NAMALWA (cell line): Measurements from ENCODE around the gene TCERG1L.
"Not testable (repeated sequence)": the region's sequence is repeated elsewhere in the genome, so short reads cannot be mapped to it uniquely, and the experiment has no call there.

ENCODE experiments used
- DNase-seq: peaks from one replicate; pipeline ENCODE4 v3.0.0-alpha.2; 2015; ENCODE audit warnings: low spot score

TCERG1L gene

DNA sequence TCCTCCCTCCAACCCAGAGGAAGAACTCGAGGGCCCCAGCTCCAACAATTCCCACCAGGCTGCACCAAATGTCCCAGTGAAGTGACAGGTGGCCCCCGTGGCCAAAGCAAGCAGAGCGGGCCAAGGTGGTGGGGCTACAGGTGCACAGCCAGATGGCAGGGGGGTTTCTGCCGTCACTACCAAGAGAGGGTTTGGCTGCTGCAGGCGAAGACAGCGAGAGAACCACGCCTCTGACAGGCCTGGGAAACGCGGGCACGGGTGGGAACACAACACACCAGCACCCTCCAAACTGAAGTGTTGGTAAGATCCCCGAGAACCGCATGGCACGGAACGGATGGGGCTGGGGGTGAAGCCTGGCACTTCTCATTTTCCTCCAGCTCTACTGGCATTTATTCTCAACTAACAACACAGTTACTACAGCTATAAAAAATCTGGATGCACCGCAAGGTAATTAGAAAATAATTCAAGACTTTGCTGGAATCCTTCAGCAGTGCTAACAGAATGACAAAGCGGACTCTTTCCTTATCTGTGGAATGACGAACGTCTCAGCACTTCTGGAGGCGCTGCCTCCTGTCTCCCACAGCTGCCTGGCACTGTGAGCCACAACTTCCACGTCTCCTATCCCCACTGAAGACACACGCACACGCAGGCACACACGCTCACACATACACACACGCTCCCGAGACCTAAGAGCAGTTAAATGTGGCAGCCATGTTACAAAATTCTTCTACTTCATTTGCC lies 167.9 kb downstream of the TCERG1L start:
- no peak for DNase-seq

DNA sequence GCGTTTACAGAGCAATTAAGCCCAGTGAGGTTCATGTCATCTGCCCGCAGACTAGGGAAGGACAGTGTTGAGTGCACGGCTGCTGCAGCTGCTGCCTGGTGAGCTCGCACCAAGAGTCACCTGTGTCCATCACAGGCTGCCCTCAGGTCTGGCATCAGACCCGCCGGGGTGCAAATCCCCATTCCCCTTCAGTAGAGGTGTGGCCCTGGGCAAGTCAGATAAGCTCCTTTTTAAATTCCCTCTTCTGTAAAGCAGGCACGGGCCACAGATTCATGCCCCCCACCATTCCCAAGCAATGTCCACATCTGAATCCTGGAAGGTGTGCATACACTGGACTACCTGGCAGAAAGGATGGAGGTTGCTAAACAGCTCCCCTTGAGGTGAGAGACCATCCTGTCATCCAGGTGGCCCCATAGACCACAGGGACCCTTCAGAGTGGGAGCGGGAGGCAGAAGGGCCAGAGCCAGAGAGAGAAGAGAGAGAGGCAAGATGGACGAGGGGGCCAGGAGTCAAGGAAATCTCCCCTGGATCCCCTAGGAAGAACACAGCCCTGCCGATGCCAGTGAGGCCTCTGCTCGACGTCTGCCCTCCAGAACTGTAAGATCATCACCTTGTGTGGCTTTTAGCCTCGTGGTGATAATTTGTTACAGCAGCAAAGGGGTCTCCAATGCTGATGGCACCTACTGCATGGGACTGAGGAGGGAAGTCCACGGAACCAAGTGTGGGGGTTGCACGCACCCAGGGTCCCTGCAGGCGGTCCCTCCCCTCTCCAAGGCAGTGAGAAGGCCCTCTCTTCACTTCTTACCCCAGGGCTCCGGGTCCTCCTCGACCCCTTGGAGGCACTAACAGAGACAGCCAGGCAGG lies 168.8 kb downstream of the TCERG1L start:
- no peak for DNase-seq

- no peak for DNase-seq
Observed at GRCh38 chr10:131141645-131142516, 169.6 kb downstream of the TCERG1L start.

DNA sequence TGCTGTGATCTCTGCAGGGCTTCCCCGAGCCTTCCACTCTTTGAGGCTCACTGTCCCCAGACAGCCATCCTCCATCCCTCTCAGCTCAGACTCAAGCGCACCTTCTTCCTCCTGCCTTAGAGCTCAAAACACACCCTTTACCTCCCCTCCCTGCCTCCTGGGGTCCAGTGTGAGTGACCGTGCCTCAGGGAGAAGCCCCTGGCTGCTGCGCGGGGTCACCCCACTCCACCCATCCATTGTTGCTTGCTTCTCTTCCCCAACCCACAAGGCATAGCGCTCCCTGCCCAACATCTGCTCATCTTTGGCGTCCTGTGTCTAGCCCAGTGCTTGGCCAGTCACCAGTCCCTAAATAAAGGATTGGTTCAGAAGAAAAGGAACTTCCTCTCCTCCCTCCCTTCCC lies 170.3 kb downstream of the TCERG1L start:
- DNase-seq, result no peak

DNA sequence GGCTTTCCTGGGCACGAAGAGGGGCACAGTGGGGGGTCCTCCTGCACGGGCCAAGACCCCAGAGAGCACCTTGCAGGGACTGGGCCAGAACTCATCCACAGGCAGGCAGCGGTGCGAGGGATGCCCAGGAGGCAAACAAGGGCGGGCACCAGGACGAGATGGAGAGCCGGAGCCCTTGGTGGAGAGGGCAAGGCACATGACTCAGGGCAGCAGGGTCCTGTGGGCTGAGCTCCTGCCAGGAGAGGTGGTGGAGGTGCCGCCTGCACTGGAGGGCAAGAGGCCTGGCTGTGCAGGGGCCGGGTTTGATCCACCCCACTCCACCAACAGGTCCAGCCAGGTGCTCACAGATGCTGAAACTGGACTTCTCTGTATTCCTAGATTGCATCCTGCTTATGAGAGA lies 170.9 kb downstream of the TCERG1L start:
- DNase-seq, result no peak

GRCh38 chr10:131137223-131137622 lies 174.3 kb downstream of the TCERG1L start:
- DNase-seq, result no peak

- DNase-seq, result not testable (repeated sequence)
Observed at GRCh38 chr10:131136336-131136735, 175.2 kb downstream of the TCERG1L start.

GRCh38 chr10:131135716-131136115 lies 175.8 kb downstream of the TCERG1L start:
- DNase-seq, result no peak

- no peak for DNase-seq
Observed at GRCh38 chr10:131134651-131135050, 176.9 kb downstream of the TCERG1L start.

- DNase-seq, result no peak
Observed at GRCh38 chr10:131134001-131134576, 177.4 kb downstream of the TCERG1L start.

DNA sequence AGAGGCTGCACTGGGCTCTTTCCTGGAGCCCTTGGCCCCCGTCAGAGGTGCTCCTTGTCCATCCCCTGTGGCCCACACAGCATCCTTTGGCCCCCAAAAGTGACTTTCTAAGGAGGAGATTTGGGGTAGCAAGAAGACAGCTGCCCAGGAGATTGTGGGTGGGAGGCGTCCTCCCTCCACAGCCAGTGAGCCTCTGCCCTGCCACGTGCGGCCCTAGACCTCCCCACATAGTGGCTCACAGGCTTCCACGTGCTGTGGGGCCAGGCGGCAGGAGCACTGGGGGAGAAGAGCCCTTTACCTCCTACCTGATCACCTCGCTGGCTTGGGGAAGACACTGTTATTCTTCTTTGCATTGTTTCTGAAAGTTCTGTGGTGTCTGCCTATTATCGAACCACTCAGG lies 178.8 kb downstream of the TCERG1L start:
- DNase-seq, result no peak

DNA sequence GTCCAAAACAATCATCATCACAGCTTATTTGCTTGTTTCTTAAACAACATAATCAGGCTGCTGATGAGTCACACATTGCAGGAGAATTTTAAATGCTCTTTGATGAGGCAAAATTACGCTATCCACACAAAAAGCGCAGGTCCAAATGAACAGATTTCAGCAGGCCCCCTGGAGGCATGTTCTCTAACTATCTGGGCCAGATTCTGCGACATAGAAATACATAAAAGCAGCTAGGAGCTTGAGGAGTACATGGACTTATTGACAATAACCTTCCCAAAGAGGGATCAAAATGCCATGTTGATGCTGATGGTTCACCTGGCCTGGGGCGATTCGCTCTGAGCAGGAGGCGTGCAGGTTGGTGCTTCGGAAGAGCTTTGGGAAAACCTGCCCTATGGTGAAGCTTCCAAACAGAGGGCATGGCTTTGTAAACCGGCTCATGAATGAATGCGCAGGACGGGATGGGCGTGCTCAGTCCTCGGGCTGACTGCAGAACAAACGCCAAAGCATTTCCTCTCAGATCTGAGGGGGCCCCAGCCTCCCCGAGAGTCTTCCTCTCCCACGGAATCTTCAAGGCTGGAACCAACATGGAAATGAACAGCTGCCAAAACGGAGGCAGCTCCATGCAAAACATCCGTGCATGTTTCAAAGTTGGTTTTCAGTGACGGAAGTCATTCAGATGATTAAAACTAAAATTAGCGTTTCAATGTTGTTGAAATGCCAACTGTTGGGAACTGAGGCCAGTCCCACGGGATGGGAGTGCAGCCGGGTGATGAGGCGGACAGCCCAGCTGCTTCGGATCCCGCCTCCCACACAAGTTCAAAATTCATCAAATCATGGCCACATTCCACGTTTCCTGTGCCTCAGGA lies 179.6 kb downstream of the TCERG1L start:
- no peak for DNase-seq

GRCh38 chr10:131130025-131130424 lies 181.5 kb downstream of the TCERG1L start:
- DNase-seq, result no peak

GRCh38 chr10:131129544-131129943 lies 182.0 kb downstream of the TCERG1L start:
- no peak for DNase-seq

GRCh38 chr10:131128731-131129130 lies 182.8 kb downstream of the TCERG1L start:
- no peak for DNase-seq

- DNase-seq, result no peak
Observed at GRCh38 chr10:131127610-131128009, 183.9 kb downstream of the TCERG1L start.

- no peak for DNase-seq
Observed at GRCh38 chr10:131127138-131127589, 184.4 kb downstream of the TCERG1L start.

- DNase-seq, result no peak
Observed at GRCh38 chr10:131126321-131127137, 185.0 kb downstream of the TCERG1L start.

GRCh38 chr10:131125511-131126225 lies 185.9 kb downstream of the TCERG1L start:
- no peak for DNase-seq
